CD4-positive, alpha-beta T cell treated with Interleukin-2 at 100 ng/mL for 4 hours (primary cell): Measurements from ENCODE around the gene RUVBL1.
A peak's percentile ranks its signal among the peaks of the same experiment; 100 is the strongest.
"Not testable (repeated sequence)": the region's sequence is repeated elsewhere in the genome, so short reads cannot be mapped to it uniquely, and the experiment has no call there.

ENCODE experiments used
- DNase-seq: peaks from one replicate; pipeline ENCODE4 v3.0.0-alpha.2; 2020; ENCODE audit warnings: low spot score

The RUVBL1 gene

DNA sequence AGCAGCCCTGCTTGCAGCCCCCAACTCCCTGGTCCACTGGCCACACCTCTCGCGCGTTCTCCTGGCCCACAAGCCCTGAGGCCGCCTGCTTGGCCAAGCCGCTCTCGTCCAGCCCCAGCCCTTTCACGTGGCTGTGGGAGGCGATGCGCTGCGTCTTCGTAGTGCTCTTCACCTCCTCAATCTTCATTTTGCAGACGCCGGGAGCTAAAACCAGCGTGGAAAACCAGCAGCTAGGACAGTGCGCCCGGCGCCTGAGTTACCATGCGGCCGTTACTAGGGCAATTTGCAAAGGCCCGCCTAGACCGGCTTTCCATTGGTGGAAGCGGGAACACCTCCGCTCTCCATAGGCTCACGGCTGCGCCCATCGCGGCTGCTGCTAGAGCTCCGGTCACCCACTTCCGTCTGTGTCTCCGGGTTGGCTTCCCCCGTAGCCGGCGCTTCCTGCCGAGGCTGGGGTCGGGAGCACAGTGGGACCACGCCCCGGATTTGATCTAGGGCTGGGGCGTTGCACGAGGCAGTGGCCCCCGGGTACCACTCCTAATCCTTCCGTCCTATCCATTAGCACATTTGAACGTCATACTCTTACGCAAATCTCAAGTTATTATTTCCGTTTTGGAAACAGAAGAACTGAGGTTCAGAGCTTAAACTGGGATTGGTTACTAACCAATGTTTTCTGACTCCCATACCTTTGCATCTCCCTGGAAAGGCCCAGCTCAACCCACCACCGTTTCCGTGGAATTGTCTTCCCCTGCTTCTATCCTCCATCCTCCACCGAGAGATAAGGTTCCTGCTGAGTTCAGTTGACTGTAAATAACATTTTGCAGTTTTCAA lies at the start of gene RUVBL1:
Gene RUVBL1 (minus strand): TSS at position 275 of the 831 bp plus-strand sequence. CDS start 88 bp downstream, at position 187.
- peak; percentile 96 for DNase-seq

DNA sequence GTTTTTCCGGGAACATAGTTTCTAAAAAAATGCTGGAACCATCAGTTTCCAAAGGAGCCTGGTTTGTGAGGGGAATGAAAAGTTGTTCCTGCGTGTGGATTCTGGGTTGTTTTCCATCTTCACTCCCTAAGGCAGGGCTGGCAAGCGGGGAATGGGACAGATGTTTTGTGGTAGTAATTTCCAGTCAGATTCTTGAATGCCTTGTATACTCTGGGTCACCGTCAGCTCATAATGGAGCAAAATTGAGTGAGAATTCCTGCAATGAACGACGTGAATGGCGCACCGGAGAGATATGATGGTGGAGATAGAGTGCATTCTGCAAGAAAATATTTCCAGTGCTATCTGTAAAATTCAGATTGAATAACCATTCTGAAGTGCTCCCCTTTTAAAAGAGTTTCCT lies 49.6 kb upstream of the RUVBL1 start:
- DNase-seq = no peak

DNA sequence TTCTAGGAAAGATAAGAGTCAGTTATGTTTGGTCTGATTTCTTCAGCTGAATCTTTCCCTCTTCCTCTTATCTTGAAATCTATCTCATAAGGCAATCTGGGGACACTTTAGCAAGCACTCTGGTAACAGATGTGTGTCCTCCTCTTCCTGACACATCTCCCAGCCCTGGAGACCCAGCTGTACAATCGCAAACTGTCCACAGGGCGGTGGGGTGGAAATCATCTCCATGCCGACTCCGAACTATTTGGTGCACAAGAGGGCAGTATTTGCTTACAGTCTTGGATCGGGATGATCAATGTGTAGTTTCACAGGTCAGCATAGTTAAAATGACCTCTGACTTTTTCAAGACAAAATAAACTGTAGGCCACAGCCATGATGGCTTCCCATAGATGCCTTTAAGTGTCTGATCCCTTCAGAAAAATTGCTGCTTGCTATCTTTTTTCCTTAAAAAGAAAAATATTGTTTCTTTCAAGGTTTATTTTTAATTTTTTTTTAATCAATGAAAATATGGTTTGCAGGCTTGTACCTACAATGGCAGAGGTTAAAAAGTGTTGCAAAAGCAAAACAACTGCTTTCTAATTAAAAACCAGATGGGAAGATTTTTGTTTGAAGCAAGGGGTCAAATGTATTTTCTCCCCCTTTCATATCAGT lies 47.4 kb upstream of the RUVBL1 start:
- no peak for DNase-seq

DNA sequence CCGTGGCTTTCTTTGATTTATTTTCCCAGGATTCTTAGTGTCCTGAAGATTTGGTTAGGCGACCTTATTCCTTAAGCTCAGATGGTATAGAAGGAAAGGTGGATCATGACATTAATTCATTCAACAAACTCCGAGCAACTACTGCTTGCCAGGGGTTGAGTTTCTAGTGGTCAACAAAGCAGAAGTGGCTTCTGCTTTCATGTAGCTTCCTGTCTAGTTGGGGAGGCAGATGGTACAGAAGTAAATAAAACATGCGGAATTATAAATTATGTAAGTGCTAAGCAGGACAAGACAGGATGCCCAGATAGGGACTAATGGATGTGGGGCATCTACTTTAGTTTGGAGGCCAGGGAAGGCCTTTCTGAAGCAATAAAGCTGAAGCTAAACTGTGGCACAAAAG lies 45.2 kb upstream of the RUVBL1 start:
- no peak for DNase-seq

DNA sequence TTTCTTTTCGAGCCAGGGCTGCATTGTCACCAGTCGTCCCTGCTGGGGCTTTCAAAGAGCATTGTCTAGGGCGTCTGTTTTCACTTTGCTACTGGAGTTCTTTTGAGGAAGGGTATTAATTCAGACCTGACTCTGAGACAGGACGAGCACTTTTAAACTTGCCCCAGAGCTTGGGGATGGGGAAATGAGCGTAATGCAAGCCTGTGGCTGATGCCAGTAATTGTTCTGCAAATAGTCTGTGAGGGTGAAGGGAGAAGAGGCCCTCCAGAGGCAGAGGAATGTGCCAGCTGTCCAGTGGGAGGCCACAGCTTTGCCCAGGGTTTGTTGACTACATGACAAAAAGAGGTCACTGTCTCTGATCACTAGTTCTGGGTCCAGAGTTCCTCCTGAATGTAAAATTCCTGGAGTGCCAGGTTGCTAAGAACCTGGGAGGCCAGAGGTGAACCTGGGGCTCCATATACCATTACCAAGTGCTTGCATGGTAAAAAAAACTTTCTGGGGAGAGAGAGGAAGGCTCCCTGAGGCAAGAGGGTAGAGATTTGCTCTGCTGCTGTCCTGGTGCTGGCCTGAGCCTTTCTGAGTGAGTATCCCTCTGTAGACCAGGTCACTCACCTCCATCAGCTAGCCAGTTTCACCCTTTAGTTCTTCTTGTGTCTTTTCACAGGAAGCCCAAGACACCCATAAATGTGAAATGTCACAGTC lies 44.5 kb upstream of the RUVBL1 start:
- DNase-seq = no peak

DNA sequence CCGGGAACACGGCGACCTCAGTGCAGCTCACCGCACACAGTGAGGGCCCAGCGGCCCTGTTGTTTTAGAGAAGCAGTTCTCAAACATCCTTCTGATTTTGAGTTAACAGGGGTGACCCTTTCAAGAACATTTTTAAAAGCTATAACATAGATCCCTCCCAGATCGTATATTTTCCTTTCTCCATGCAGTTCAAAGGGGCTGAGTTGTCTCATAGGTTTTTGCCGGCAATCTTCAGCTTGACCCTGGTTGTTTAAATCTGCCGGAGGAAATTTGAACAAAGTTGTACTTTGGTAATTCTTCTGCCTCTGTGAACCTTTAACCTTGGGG lies 44.0 kb upstream of the RUVBL1 start:
- DNase-seq = no peak

GRCh38 chr3:128166971-128167453 lies 43.4 kb upstream of the RUVBL1 start:
- DNase-seq = no peak

GRCh38 chr3:128163432-128163831 lies 39.8 kb upstream of the RUVBL1 start:
- DNase-seq = no peak

DNA sequence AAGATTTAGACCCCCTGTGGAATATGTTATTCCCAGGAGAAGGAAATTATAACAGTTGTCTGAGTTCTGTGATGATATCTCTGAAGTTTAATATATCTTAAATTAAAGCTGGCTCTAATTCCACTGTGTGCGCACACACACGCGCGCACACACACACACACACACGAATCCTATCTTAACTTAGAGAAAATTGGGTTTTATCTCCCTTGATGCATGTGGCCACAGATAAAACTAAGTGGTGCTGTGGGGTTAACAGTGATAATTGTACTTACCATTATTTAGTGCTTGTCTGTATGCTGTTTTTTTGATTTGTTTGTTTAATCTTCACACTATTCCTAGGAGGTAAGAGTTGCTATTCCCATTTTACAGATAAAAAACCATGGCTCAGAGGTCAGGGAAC lies 37.0 kb upstream of the RUVBL1 start:
- DNase-seq = no peak

DNA sequence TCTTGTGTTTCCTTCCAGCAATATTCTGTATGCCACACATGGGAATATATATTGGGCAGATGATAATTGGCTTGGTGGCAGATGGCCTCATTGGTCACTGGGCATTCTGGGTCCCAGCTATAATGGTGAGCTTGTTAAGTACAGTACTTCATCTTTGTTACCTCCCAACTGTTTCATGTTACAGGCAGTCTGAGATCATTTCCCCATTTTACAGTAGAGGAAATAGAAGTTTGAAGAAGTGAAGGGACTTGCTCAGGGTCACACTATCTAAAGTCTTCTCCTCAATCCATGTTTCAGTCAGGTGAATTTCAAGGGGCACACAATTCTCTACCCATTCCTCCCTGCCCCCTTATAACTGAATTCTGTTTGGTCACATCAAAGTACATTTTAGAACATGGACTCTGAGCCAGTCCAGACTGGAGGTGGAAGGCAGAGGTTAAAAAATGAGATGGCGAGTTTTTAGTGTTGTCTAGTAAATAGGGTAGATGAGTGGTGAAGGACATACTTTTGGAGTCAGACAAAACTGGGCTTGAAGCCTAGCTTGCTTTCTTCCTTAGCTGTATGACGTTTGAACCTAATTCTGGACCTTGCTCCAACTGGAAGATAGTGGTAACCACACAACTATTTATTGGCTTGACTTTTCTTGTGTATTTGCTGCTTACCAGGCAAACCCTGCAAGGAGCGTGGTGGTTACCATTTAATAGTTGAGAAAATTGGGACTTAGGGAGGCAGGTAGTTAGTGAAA lies 32.2 kb upstream of the RUVBL1 start:
- no peak for DNase-seq

DNA sequence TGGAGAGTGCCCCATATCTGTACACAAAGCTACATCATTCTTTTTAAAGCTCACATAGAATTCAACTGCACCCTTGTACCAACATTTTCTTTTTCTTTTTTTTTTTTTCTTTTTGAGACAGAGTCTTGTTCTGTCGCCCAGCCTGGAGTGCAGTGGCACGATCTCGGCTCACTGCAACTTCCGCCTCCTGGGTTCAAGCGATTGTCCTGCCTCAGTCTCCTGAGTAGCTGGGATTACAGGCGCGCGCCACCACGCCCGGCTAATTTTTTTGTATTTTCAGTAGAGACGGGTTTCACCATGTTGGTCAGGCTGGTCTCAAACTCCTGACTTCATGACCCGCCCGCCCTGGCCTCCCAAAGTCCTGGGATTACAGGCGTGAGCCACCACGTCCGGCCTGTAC lies 30.7 kb upstream of the RUVBL1 start:
- not testable (repeated sequence) for DNase-seq

DNA sequence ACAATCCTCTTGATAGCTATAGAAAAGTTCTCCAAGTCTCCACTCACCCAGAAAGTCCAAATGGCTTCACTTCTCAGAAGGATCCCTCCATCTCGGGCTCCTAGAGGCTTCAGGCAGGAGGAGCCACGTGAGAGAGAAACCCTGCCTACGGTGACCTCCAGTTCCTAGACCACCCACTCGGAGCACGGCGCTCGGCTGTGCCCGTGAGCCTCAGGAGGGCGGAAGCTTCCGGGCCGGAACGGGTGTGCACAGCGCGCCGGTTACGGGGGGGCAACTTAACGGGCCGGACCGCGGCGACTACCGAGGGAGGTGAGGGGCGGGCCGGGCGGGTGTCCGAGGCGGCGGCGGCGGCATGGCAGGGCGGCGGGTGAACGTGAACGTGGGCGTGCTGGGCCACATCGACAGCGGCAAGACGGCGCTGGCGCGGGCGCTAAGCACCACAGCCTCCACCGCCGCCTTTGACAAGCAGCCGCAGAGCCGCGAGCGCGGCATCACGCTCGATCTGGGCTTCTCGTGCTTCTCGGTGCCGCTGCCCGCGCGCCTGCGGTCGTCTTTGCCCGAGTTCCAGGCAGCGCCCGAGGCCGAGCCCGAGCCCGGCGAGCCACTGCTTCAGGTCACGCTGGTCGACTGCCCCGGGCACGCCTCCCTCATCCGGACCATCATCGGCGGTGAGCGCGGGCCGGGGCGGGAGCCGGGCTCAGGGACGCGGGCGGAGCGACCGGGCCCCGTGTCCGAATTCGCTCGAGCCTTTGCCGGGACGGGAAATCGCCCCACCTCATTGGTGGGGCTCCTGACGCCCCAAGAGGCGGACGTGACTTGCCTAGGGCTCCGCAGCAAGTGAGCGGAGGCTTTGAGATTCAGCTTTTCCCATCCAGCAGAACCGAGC lies 29.8 kb upstream of the RUVBL1 start, which contains the start of gene EEFSEC:
Gene EEFSEC (plus strand): TSS at position 326 of the 886 bp plus-strand sequence. CDS start 27 bp downstream, at position 353.
- DNase-seq = peak; percentile 87

DNA sequence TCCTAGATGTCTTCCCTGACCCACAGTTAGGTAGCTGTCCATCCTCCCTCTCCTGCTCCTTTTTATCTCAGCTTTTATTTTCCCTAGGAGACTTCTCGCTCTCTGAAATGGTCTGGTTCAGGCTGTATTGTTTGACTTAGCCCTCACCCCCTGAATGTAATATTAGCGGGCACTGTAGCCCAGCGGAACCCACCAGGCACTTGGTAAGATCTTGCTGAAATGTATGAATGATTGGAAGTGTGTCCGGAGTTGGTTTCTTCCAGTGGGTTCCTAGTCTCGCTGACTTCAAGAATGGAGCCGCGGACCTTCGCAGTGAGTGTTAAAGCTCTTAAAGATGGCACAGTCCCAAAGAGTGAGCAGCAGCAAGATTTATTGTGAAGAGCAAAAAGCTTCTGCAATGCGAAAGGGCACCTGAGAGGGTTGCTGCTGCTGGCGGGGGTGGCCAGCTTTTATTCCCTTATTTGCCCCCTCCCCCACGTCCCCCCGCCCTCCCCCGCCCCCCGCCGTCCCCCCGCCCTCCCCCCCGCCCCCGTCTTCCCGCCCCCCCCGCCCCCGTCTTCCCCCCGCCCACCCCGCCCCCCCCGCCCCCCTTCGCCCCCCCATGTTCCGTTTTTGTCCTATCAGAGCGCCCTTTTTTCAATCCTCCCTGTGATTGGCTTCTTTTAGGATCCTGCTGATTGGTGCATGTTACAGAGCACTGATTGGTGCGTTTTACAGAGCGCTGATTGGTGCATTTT lies 29.0 kb upstream of the RUVBL1 start:
- DNase-seq = peak; percentile 70

DNA sequence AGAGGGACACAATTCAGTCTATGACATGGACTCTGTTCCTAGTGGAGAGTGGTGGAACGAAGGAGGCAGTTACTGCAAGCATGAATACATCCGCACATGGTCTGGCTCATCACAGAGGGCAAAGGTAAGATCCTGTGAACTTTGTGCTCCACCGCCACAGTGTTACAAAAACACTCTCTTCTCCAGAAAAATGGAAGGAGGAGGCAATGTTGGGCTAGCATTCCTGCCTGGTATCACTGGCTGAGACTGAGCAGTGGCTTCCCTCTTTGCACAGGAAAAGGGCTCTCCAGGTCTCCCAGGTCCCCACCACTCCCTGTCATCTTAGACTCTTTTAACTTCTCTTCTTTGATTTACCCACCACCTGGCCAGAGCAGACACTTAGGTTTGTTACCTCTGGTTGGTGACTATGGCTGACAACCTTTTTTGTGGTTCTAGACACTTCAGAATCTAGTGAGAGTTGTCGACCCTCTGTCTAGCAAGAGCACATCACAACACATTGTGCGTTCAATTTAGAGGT lies 28.2 kb upstream of the RUVBL1 start:
- DNase-seq = no peak

DNA sequence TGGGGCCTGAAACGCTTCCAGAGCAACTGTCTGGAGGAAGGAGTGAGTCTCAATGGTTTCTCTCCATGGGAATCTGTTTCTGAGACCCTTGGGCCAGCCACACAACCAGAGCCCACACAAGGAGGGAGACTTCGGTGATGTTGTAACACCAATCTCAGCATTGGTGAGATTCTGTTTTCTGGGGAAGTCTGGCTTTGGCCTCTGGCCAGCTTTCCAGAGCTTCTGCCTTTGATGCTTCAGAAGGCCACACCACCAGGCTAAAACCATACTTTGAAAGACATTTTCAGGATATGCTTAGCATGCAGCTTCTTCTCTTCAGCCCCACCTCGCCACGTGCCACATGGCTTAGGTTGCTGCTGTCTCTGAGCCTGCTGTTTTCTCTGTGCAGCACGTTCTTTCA lies 26.0 kb upstream of the RUVBL1 start:
- no peak for DNase-seq

- no peak for DNase-seq
These were observed 22.6 kb upstream of the RUVBL1 start for GRCh38 chr3:128146201-128146600.

DNA sequence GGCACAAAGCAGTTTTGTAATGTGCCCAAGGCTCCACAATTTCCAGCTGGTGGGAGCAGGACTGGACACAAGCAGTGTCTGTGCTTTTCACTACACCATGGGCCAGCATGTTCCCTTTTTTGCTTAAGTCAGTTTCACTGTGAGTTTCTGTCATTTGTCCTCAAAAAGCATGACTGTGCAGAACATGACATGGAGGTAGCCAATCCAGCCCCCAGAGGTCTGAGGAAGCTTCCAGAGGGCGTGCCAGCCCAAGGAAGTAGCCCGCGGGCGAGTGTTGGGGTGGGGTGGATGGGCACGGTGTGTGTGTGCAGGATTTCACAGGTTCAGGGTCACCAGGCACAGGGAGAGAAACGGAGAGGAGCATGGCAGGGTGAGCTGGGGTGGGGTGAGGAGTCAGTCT lies 21.7 kb upstream of the RUVBL1 start:
- DNase-seq = no peak

- DNase-seq = no peak
These were observed 21.0 kb upstream of the RUVBL1 start for GRCh38 chr3:128144512-128145187.

DNA sequence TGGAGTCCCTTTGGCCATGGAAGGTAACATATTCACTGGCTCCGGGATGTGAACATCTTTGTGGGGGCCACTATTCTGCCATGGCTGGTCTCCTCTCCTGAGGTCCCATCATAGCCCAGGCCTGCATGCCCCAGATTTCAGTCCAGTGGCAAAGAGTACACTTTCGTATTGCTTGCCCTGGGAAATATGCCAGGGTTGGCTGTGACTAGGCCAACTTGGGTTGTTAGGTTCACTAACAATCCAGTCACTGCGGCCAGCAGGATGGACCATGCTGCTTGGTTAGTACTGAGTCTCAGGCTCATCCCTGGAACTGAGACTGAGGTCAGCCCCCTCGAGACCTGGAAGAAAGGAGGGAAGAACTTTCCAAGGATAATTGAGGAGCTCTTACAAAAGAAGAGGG lies 19.9 kb upstream of the RUVBL1 start:
- no peak for DNase-seq
